GM18505 (cell line): ENCODE results near the gene TMEM223.
"Not testable (repeated sequence)": the region's sequence is repeated elsewhere in the genome, so short reads cannot be mapped to it uniquely, and the experiment has no call there.

ENCODE experiments used
- ATAC-seq: cut with Tn5 transposase; IDR thresholded peaks from one replicate; pipeline ENCODE4 v1.9.1; 2021; ENCODE audit not compliant: unreplicated experiment
- POLR2A ChIP-seq: IDR thresholded peaks from 4 replicates; pipeline ENCODE4 v1.6.1; 2011; ENCODE audit warnings: borderline replicate concordance; ENCODE audit not compliant: insufficient read depth, insufficient read length; ENCODE audit errors: extremely low read depth

The TMEM223 gene

DNA sequence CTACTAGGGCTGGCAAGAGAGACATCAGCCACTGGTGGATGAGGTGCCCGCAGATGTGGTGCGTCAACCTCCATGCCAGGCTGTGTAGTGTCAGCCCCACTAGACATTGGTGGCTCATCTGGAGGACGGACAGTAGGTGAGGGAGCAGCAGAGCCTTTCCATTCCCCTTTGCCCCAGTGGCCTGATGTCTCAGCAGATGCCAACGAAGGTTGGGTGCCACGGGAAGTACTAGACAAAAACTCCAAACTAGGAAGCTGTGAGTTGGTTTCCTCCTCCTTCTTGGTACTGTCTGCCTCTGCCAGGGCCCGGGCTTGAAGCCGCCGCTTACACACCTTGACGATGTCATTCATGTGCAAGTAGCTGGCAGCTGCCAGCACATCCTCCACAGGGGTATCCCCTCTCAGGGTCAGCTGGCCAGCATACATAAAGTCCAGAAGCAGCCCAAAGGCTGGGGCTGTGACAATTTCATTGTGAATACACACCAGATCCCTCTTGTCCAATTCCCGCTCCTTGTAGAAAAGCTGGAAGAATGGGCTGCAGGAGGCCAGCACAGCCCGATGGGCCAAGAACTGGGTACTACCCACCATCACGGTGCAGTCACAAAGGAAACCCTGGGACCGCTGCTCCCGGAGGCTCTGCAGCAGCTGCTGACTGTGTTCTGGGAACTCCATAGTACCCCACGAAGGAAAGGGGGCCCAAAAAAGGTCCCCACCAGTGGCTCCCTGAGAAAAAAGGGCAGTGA is 38.6 kb downstream of the TMEM223 start:
- ATAC-seq, result no peak
- no peak for TF ChIP-seq POLR2A

DNA sequence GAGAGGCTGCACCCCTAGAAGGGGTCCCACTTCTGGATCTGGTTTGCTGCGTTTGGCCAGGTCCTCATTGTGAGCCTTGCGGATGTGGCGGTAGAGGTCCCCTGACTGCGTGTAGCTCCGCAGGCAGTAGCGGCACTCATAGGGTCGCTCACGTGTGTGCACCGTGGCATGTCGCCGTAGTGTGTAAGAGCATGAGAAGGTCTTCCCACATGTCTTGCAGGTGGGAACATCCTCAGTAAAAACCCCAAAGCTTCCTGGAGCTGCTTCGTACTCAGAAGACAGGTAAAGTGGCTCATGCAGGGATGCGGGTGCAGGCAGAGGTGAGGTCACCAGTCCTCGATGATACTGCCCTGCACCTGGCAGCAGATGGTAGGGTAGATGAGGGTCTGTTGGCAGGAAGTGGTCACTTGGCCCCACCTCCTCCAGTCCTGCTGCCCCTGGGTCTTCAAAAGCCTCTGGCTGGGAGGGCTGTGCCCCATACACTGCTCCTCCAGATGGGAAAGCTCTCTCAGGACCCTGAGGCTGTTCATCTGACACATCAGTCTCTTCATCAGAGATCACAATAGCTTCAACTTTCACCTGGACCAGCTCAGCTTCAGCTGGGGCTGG is 39.5 kb downstream of the TMEM223 start:
- ATAC-seq, result no peak

DNA sequence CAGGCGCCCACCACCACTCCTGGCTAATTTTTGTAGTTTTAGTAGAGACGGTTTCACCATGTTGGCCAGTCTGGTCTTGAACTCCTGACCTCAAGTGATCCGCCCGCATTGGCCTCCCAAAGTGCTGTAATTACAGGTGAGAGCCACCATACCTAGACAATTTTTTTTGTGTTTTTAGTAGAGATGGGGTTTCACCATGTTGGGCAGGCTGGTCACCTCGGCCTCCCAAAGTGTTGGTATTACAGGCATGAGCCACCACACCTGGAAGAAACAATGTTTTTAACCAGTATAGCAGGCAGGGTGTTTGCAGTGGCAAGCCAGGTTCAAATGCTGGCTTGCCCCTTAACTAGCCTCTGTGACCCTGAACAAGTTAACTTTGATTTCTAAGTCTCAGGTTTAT is 41.9 kb downstream of the TMEM223 start:
- not testable (repeated sequence) for ATAC-seq

More for the DNA sequence above, 39.5 kb downstream of the TMEM223 start:
- TF ChIP-seq POLR2A, result no peak

- TF ChIP-seq POLR2A, result no peak
- ATAC-seq, result no peak
Measured at GRCh38 chr11:62747475-62748160, 44.2 kb downstream of the TMEM223 start.
